Mammary epithelial cell (primary cell): ENCODE measurements around the gene CHAF1A.

ENCODE experiments used
- EZH2 ChIP-seq: IDR thresholded peaks from 2 replicates; pipeline ENCODE4 v1.6.1; 2012; ENCODE audit warnings: low read length, inconsistent platforms, borderline replicate concordance
- TF ChIP-seq, protein P1 (sequence below), 2 donors: IDR thresholded peaks in 1 of 2; conservative IDR thresholded peaks in 1 of 2; 2 replicates each; pipeline ENCODE4 v1.5.1; 2011 to 2012; ENCODE audit warnings: inconsistent platforms in 2 of 2, low read length in 2 of 2, mild to moderate bottlenecking in 2 of 2, control low read depth in 1 of 2, low read depth in 1 of 2; ENCODE audit not compliant: insufficient read depth in 1 of 2; ENCODE audit errors: extremely low read depth in 1 of 2

DNA sequence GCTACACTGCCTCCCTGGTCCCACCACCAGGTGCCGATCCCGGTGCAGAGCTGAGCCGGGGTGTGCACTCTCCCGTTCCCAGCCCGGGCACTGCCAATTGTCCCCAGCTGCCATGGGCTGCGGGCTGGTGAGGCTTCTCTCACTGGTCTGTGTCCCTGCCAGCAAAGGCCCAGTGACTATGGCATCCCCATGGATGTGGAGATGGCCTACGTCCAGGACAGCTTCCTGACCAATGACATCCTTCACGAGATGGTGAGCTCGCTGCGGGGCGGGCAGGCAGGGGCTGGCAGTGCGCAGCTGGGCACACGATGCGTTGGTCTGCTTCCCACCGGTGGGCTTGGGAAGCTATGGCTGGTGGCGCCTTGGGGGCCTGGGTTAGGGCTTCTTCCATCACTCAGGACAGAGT is 44.5 kb upstream of the CHAF1A start:
- TF ChIP-seq, protein P1, sequence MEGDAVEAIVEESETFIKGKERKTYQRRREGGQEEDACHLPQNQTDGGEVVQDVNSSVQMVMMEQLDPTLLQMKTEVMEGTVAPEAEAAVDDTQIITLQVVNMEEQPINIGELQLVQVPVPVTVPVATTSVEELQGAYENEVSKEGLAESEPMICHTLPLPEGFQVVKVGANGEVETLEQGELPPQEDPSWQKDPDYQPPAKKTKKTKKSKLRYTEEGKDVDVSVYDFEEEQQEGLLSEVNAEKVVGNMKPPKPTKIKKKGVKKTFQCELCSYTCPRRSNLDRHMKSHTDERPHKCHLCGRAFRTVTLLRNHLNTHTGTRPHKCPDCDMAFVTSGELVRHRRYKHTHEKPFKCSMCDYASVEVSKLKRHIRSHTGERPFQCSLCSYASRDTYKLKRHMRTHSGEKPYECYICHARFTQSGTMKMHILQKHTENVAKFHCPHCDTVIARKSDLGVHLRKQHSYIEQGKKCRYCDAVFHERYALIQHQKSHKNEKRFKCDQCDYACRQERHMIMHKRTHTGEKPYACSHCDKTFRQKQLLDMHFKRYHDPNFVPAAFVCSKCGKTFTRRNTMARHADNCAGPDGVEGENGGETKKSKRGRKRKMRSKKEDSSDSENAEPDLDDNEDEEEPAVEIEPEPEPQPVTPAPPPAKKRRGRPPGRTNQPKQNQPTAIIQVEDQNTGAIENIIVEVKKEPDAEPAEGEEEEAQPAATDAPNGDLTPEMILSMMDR (conservative IDR thresholded peaks at IDR 0.05 in 1 of 2, IDR thresholded peaks at IDR 0.05 in 1 of 2; ENCODE audit: extremely low read depth in 1 of 2, insufficient read depth in 1 of 2, low read depth in 1 of 2, low read length in 2 of 2): no peak
- no peak for TF ChIP-seq EZH2
